A673 (cell line): ENCODE data around the gene PAX7. TPM values are rescaled to one million over a fixed set of nuclear protein-coding genes. Genes with fewer than 3 reads are reported as not detected.

Experiments used
- BruUV-seq: library from RNA; stranded (reverse); fragments of 400-500 nt; replicated peaks from 2 replicates; lab custom pipeline; 2021; lab: Mats Ljungman, UMichigan
- CTCF ChIA-PET: fragments of 300-600 bp; sonication (Branson Sonifier 250); formaldehyde crosslinking; loops from one replicate; lab custom pipeline; 2022; ENCODE audit warnings: antibody characterized with exemption; lab: Charles Lee
- POLR2A ChIA-PET: fragments of 300-600 bp; sonication (Branson Sonifier 250); formaldehyde crosslinking; loops from one replicate; lab custom pipeline; 2022; ENCODE audit warnings: antibody characterized with exemption; ENCODE audit not compliant: low non-redundant PET; lab: Charles Lee
- DNase-seq: peaks from one replicate; pipeline ENCODE4 v3.0.0-alpha.2; 2015; ENCODE audit warnings: low spot score
- H3K27ac ChIP-seq: fragments of 200-600 bp; sonication (generic); 2 replicates; pipeline ENCODE4 v1.5.1; 2016; ENCODE audit warnings: mixed run types, low read depth, mild to moderate bottlenecking, mixed read lengths, antibody characterized with exemption, low read length; ENCODE audit not compliant: poor library complexity, severe bottlenecking
- H3K27me3 ChIP-seq: fragments of 200-600 bp; sonication (generic); replicated peaks from 2 replicates; pipeline ENCODE4 v1.6.1; 2017; ENCODE audit warnings: mixed run types, low read depth, mild to moderate bottlenecking, mixed read lengths, antibody characterized with exemption, low read length; ENCODE audit not compliant: insufficient read depth, poor library complexity
- H3K36me3 ChIP-seq: fragments of 200-600 bp; sonication (generic); 2 replicates; pipeline ENCODE4 v1.6.1; 2016; ENCODE audit warnings: mixed run types, mild to moderate bottlenecking, mixed read lengths, antibody characterized with exemption, low read length; ENCODE audit not compliant: insufficient read depth, poor library complexity, severe bottlenecking
- H3K4me1 ChIP-seq: fragments of 200-600 bp; sonication (generic); 2 replicates; pipeline ENCODE4 v1.6.1; 2017; ENCODE audit warnings: mixed run types, mild to moderate bottlenecking, mixed read lengths, antibody characterized with exemption, low read length; ENCODE audit not compliant: insufficient read depth, poor library complexity, severe bottlenecking
- H3K4me3 ChIP-seq: fragments of 200-600 bp; sonication (generic); 2 replicates; pipeline ENCODE4 v1.5.1; 2016; ENCODE audit warnings: low read depth, mixed run types, mild to moderate bottlenecking, mixed read lengths, low read length; ENCODE audit not compliant: poor library complexity, severe bottlenecking
- H3K9me3 ChIP-seq: fragments of 200-600 bp; sonication (generic); 2 replicates; pipeline ENCODE4 v1.6.1; 2016; ENCODE audit warnings: mixed run types, low read depth, mild to moderate bottlenecking, mixed read lengths, antibody characterized with exemption, low read length; ENCODE audit not compliant: poor library complexity, severe bottlenecking
- EZH2 ChIP-seq: fragments of 200-600 bp; sonication (generic); IDR thresholded peaks from 2 replicates; pipeline ENCODE4 v1.6.1; 2017; ENCODE audit warnings: borderline replicate concordance, low read depth, mild to moderate bottlenecking, mixed read lengths, antibody characterized with exemption, low read length; ENCODE audit not compliant: poor library complexity, severe bottlenecking
- intact Hi-C: fragments of 100-400 bp; cut with micrococcal nuclease; formaldehyde crosslinking; loops from one replicate; pipeline ENCODE4 v1.10.0; 2022; ENCODE audit not compliant: unreplicated experiment
- total RNA-seq: library from RNA; stranded (reverse); gene quantifications from 2 replicates; pipeline ENCODE4 v1.2.3, GENCODE V29; 2021
- TF ChIP-seq, protein P1 (sequence below): fragments of 300-800, 200-600 bp; sonication (generic); conservative IDR thresholded peaks from 2 replicates; pipeline ENCODE4 v1.5.1; 2017; ENCODE audit warnings: low read depth, mild to moderate bottlenecking, antibody characterized with exemption, low read length, moderate library complexity, mixed read lengths

PAX7 gene
- total RNA-seq, 1 experiment from 2014 or later: 36.5 TPM

- TF ChIP-seq, protein P1, sequence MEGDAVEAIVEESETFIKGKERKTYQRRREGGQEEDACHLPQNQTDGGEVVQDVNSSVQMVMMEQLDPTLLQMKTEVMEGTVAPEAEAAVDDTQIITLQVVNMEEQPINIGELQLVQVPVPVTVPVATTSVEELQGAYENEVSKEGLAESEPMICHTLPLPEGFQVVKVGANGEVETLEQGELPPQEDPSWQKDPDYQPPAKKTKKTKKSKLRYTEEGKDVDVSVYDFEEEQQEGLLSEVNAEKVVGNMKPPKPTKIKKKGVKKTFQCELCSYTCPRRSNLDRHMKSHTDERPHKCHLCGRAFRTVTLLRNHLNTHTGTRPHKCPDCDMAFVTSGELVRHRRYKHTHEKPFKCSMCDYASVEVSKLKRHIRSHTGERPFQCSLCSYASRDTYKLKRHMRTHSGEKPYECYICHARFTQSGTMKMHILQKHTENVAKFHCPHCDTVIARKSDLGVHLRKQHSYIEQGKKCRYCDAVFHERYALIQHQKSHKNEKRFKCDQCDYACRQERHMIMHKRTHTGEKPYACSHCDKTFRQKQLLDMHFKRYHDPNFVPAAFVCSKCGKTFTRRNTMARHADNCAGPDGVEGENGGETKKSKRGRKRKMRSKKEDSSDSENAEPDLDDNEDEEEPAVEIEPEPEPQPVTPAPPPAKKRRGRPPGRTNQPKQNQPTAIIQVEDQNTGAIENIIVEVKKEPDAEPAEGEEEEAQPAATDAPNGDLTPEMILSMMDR: no peak
- no peak for TF ChIP-seq EZH2
- Histone ChIP-seq H3K9me3 (peaks cover 4% of the 10 kb centered on the region), H3K4me1 (no peaks in the 10 kb centered on the region), H3K36me3 (no peaks in the 10 kb centered on the region), H3K4me3 (no peak overlapping the region), H3K27me3 (no peaks in the 10 kb centered on the region), H3K27ac (no peak overlapping the region)
- ChIA-PET POLR2A (no interaction called here), CTCF (no interaction called here)
- DNase-seq: no peak
- intact Hi-C loops: no loop called here
- no TSS peak for BruUV-seq
These were observed 120.0 kb downstream of the PAX7 start for GRCh38 chr1:18750600-18750999.

DNA sequence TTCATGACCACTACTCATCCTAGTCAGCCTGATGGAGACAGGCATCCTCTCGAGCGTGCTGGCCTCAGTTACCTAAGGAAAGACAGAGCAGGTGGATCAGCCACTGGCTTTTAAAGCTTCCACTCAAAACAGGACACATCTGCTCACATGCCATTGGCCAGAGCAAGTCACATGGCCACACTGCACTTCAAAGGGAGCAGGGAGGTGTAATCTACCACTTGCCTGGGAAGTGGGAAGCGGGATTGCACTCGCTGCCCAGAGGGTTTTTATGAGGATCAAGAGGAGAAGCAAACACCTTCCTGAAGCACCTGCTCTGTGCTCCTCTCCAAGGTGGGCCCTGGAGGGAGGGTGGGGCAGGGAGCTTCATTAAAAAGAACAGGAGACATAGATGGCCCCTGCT is 120.8 kb downstream of the PAX7 start:
- no TSS peak for BruUV-seq

DNA sequence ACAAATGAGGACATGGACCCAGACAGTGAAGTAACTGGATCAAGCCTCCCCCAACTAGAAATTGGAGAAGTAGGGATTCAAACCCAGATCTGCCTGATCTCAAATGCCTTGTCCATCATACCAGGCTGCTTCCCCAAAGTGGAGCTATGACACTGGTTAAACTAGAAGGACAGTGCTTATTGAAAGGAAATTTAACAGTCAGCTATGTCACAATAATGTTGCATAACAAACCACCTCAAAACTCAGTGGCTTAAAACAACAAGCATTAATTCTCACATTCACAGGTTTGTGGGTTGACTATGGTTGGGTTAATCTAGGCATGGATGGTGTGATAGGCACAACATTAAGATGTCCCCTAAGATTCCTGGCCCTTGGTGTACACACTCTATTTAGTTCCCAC is 121.8 kb downstream of the PAX7 start:
- Histone ChIP-seq H3K36me3 (no peaks in the 10 kb centered on the region), H3K27ac (no peak overlapping the region), H3K9me3 (peaks cover 4% of the 10 kb centered on the region), H3K4me3 (no peak overlapping the region), H3K4me1 (no peaks in the 10 kb centered on the region), H3K27me3 (peaks cover under 1% of the 10 kb centered on the region)
- ChIA-PET POLR2A (no interaction called here), CTCF (no interaction called here)
- intact Hi-C loops: no loop called here
- TF ChIP-seq, protein P1: no peak
- TF ChIP-seq EZH2: no peak
- DNase-seq: no peak
- no TSS peak for BruUV-seq

More for the DNA sequence above, 120.8 kb downstream of the PAX7 start:
- no peaks in the 10 kb centered on the region for H3K36me3 ChIP-seq
- no peak overlapping the region for H3K4me3 ChIP-seq
- TF ChIP-seq, protein P1: no peak
- no peak for TF ChIP-seq EZH2
- no peak for DNase-seq
- H3K9me3 ChIP-seq: peaks cover 4% of the 10 kb centered on the region
- intact Hi-C loops: no loop called here
- H3K4me1 ChIP-seq: no peaks in the 10 kb centered on the region
- POLR2A ChIA-PET: no interaction called here
- CTCF ChIA-PET: no interaction called here
- H3K27me3 ChIP-seq: no peaks in the 10 kb centered on the region
- H3K27ac ChIP-seq: no peak overlapping the region
